H1 (cell line): Measurements from ENCODE around the gene EID1. TPM values are rescaled to one million over a fixed set of nuclear protein-coding genes. Genes with fewer than 3 reads are reported as not detected.
A peak's percentile ranks its signal among the peaks of the same experiment; 100 is the strongest.

Source experiments
- CTCF ChIA-PET: fragments of 300-600 bp; sonication (Branson Sonifier 250); formaldehyde crosslinking; loops from one replicate; lab custom pipeline; 2021; ENCODE audit not compliant: partially characterized antibody; lab: Charles Lee
- POLR2A ChIA-PET: fragments of 300-600 bp; sonication (Branson Sonifier 250); formaldehyde crosslinking; loops from one replicate; lab custom pipeline; 2021; ENCODE audit warnings: inconsistent platforms; ENCODE audit not compliant: partially characterized antibody; lab: Charles Lee
- DNase-seq, 2 experiments: peaks; one replicate each; pipeline versions ENCODE4 v3.0.0 to v3.0.0-alpha.2; 2010 to 2022; ENCODE audit warnings: low spot score in 2 of 2, low read depth in 1 of 2, mixed read lengths in 1 of 2
- FAIRE-seq: peaks from 2 replicates; lab custom pipeline; 2011; peaks lifted over from hg19 to GRCh38; lab: Jason Lieb, UNC
- H2AFZ ChIP-seq: 2 replicates; pipeline ENCODE4 v1.8.1; 2012; ENCODE audit warnings: low read length, inconsistent platforms
- H2AK5ac ChIP-seq: 2 replicates; pipeline ENCODE4 v1.6.1; 2013; ENCODE audit warnings: low read depth, low read length
- H2BK120ac ChIP-seq: replicated peaks from 2 replicates; pipeline ENCODE3; 2013; ENCODE audit warnings: low read depth, low read length, inconsistent platforms
- H2BK12ac ChIP-seq: 2 replicates; pipeline ENCODE4 v1.6.1; 2013; ENCODE audit warnings: low read depth, low read length
- H2BK15ac ChIP-seq: 2 replicates; pipeline ENCODE4 v1.6.1; 2013; ENCODE audit warnings: low read length
- H2BK20ac ChIP-seq: 2 replicates; pipeline ENCODE4 v1.6.1; 2013; ENCODE audit warnings: low read length
- H2BK5ac ChIP-seq: 2 replicates; pipeline ENCODE4 v1.6.1; 2013; ENCODE audit warnings: low read depth, low read length
- H3K14ac ChIP-seq: 2 replicates; pipeline ENCODE4 v1.6.1; 2013; ENCODE audit warnings: inconsistent platforms; ENCODE audit not compliant: insufficient read length
- H3K18ac ChIP-seq: 2 replicates; pipeline ENCODE4 v1.6.1; 2013; ENCODE audit warnings: low read length; ENCODE audit errors: extremely low read depth
- H3K23ac ChIP-seq: 2 replicates; pipeline ENCODE4 v1.6.1; 2013; ENCODE audit warnings: inconsistent platforms; ENCODE audit not compliant: insufficient read length
- H3K23me2 ChIP-seq: 2 replicates; pipeline ENCODE4 v1.6.1; 2013; ENCODE audit warnings: low read depth, low read length
- H3K27ac ChIP-seq: 2 replicates; pipeline ENCODE4 v1.6.1; 2011; ENCODE audit warnings: low read depth, low read length, inconsistent platforms
- H3K27me3 ChIP-seq, 4 experiments: replicated peaks in 1 of 4; 1 replicate in 1 of 4; 2 replicates in 3 of 4; pipeline versions ENCODE4 v1.6.1 to v1.8.1; 2011 to 2013; ENCODE audit warnings: low read length in 3 of 4, mild to moderate bottlenecking in 3 of 4, inconsistent platforms in 2 of 4, mixed read lengths in 2 of 4, moderate library complexity in 1 of 4; ENCODE audit not compliant: control insufficient read depth in 3 of 4, insufficient read depth in 3 of 4; ENCODE audit errors: extremely low read depth in 1 of 4
- H3K36me3 ChIP-seq, 4 experiments: 2 replicates each; pipeline versions ENCODE4 v1.6.1 to v1.8.1; 2011 to 2013; ENCODE audit warnings: mild to moderate bottlenecking in 4 of 4, low read length in 3 of 4, moderate library complexity in 2 of 4, control low read depth in 1 of 4, inconsistent platforms in 1 of 4; ENCODE audit not compliant: insufficient read depth in 4 of 4, control insufficient read depth in 2 of 4
- H3K4ac ChIP-seq: replicated peaks from 2 replicates; pipeline ENCODE3; 2013; ENCODE audit warnings: low read length, low read depth, mixed read lengths, inconsistent platforms; ENCODE audit not compliant: insufficient read length
- H3K4me1 ChIP-seq, 4 experiments: replicated peaks in 1 of 4; 1 replicate in 1 of 4; 2 replicates in 3 of 4; pipeline versions ENCODE4 v1.6.1 to v1.8.1; 2011 to 2013; ENCODE audit warnings: low read length in 3 of 4, inconsistent platforms in 2 of 4, mixed read lengths in 1 of 4; ENCODE audit not compliant: insufficient read depth in 4 of 4, control insufficient read depth in 3 of 4
- H3K4me2 ChIP-seq, 2 experiments: 2 replicates each; pipeline versions ENCODE4 v1.6.1 to v1.8.1; 2011 to 2013; ENCODE audit warnings: low read depth in 2 of 2, low read length in 2 of 2, control low read depth in 1 of 2, inconsistent platforms in 1 of 2, mild to moderate bottlenecking in 1 of 2; ENCODE audit not compliant: insufficient read depth in 1 of 2
- H3K4me3 ChIP-seq, 4 experiments: fragments of 200-600, 300-600 bp in 1 of 4; sonication (generic), shearing (Covaris generic), sonication (Bioruptor Twin) in 1 of 4; 2 replicates each; pipeline versions ENCODE4 v1.5.1 to v1.8.1; 2011 to 2016; ENCODE audit warnings: low read length in 4 of 4, low read depth in 3 of 4, control low read depth in 2 of 4, inconsistent platforms in 2 of 4, mild to moderate bottlenecking in 2 of 4, mixed read lengths in 1 of 4, moderate library complexity in 1 of 4; ENCODE audit not compliant: insufficient read depth in 2 of 4; ENCODE audit errors: extremely low read depth in 1 of 4
- H3K56ac ChIP-seq: replicated peaks from 2 replicates; pipeline ENCODE3; 2013; ENCODE audit warnings: low read depth, mild to moderate bottlenecking, mixed read lengths, low read length, inconsistent platforms; ENCODE audit not compliant: insufficient read length
- H3K79me1 ChIP-seq: 2 replicates; pipeline ENCODE4 v1.6.1; 2013; ENCODE audit warnings: low read depth, low read length, control low read depth
- H3K79me2 ChIP-seq, 2 experiments: 2 replicates each; pipeline versions ENCODE4 v1.6.1 to v1.8.1; 2012 to 2013; ENCODE audit warnings: low read length in 2 of 2, mild to moderate bottlenecking in 2 of 2, inconsistent platforms in 1 of 2; ENCODE audit not compliant: insufficient read depth in 2 of 2, control insufficient read depth in 1 of 2
- H3K9ac ChIP-seq, 4 experiments: replicated peaks in 1 of 4; 1 replicate in 1 of 4; 2 replicates in 3 of 4; pipeline versions ENCODE4 v1.6.1 to v1.8.1; 2011 to 2013; ENCODE audit warnings: low read depth in 3 of 4, low read length in 3 of 4, control low read depth in 2 of 4, mild to moderate bottlenecking in 2 of 4, moderate library complexity in 2 of 4, inconsistent platforms in 1 of 4; ENCODE audit errors: extremely low read depth in 1 of 4
- H3K9me3 ChIP-seq, 2 experiments: 2 replicates each; pipeline versions ENCODE4 v1.6.1 to v1.8.1; 2012 to 2013; ENCODE audit warnings: mild to moderate bottlenecking in 2 of 2, moderate library complexity in 2 of 2, control low read depth in 1 of 2, inconsistent platforms in 1 of 2, low read depth in 1 of 2, low read length in 1 of 2, mixed read lengths in 1 of 2; ENCODE audit not compliant: insufficient read depth in 2 of 2
- H4K20me1 ChIP-seq, 2 experiments: replicated peaks in 1 of 2; 2 replicates each; pipeline versions ENCODE3 to v1.8.1; 2011 to 2013; ENCODE audit warnings: inconsistent platforms in 2 of 2, low read length in 2 of 2, mild to moderate bottlenecking in 1 of 2; ENCODE audit not compliant: insufficient read depth in 2 of 2, control insufficient read depth in 1 of 2
- H4K5ac ChIP-seq: 2 replicates; pipeline ENCODE4 v1.6.1; 2013; ENCODE audit warnings: low read length, low read depth, mixed read lengths, inconsistent platforms; ENCODE audit not compliant: insufficient read length
- H4K8ac ChIP-seq: 2 replicates; pipeline ENCODE4 v1.8.0; 2013; ENCODE audit warnings: mild to moderate bottlenecking, moderate library complexity, low read length, inconsistent platforms; ENCODE audit not compliant: insufficient read depth; ENCODE audit errors: extremely low read depth
- H4K91ac ChIP-seq: replicated peaks from 2 replicates; pipeline ENCODE3; 2013; ENCODE audit warnings: low read length, mixed read lengths, inconsistent platforms; ENCODE audit not compliant: insufficient read length
- EGR1 ChIP-seq: IDR thresholded peaks from 2 replicates; pipeline ENCODE4 v1.6.1; 2011; ENCODE audit warnings: low read depth, low read length, borderline replicate concordance
- KDM4A ChIP-seq: IDR thresholded peaks from one replicate; pipeline ENCODE4 v1.7.1; 2012; ENCODE audit warnings: low read depth, mild to moderate bottlenecking, moderate library complexity, low read length, inconsistent platforms; ENCODE audit not compliant: severe bottlenecking
- NRF1 ChIP-seq: IDR thresholded peaks from 2 replicates; pipeline ENCODE4 v1.6.1; 2011; ENCODE audit warnings: mild to moderate bottlenecking, low read depth, low read length, improper control_type of control experiment
- POLR2A ChIP-seq, 2 experiments: IDR thresholded peaks; 1 replicate in 1 of 2; 2 replicates in 1 of 2; pipeline ENCODE4 v1.6.1; 2011; ENCODE audit warnings: low read depth in 2 of 2, low read length in 2 of 2, mild to moderate bottlenecking in 2 of 2; ENCODE audit errors: control extremely low read depth in 1 of 2
- RAD21 ChIP-seq, 2 experiments: IDR thresholded peaks in 1 of 2; conservative IDR thresholded peaks in 1 of 2; 2 replicates each; pipeline ENCODE4 v1.6.1; 2011; ENCODE audit warnings: low read depth in 2 of 2, low read length in 2 of 2, improper control_type of control experiment in 1 of 2, inconsistent platforms in 1 of 2, mild to moderate bottlenecking in 1 of 2, moderate library complexity in 1 of 2
- TAF7 ChIP-seq: optimal IDR thresholded peaks from 2 replicates; pipeline ENCODE3; 2011; ENCODE audit warnings: low read depth, mild to moderate bottlenecking, inconsistent platforms, low read length, moderate library complexity, borderline replicate concordance
- YY1 ChIP-seq: IDR thresholded peaks from 2 replicates; pipeline ENCODE4 v1.6.1; 2011; ENCODE audit warnings: low read depth, mild to moderate bottlenecking, low read length
- WGBS, 2 experiments: shearing (Covaris generic) in 1 of 2; methylation state at CpG; one replicate each; pipeline versions ENCODE4 v1.1.6 to v1.1.7; 2013 to 2015; ENCODE audit warnings: low lambda C conversion rate in 2 of 2, mixed read lengths in 2 of 2, inconsistent platforms in 1 of 2, low coverage in 1 of 2, missing lambda C conversion rate in 1 of 2; ENCODE audit not compliant: insufficient replicate concordance in 2 of 2, insufficient coverage in 1 of 2, insufficient read length in 1 of 2; ENCODE audit errors: extremely low coverage in 1 of 2, missing lambda C conversion rate in 1 of 2; 5-methylcytosine and 5-hydroxymethylcytosine counted together
- long read RNA-seq, 2 experiments: library from RNA in 1 of 2; library from capped mRNA in 1 of 2; stranded (forward); transcript quantifications; one replicate each; pipeline ENCODE4 v2.0.0, GENCODE V29; 2021; ENCODE audit warnings: inconsistent platforms in 1 of 2
- polyA minus RNA-seq, 3 experiments: library from RNA; depleted of rRNA, polyadenylated mRNA; stranded (reverse); fragments of >200 nt; gene quantifications; 1 replicate in 2 of 3; 2 replicates in 1 of 3; pipeline ENCODE4 v1.2.3, GENCODE V29; 2011
- polyA plus RNA-seq, 7 experiments: library from polyadenylated mRNA; depleted of rRNA in 3 of 7; stranded (reverse) in 5 of 7; unstranded in 2 of 7; fragments of >200 nt in 5 of 7; fragments of 200-250 nt in 2 of 7; gene quantifications; 1 replicate in 5 of 7; 2 replicates in 1 of 7; 4 replicates in 1 of 7; pipeline versions ENCODE4 v1.2.1 to v1.2.3, GENCODE V29; 2011 to 2013; ENCODE audit warnings: missing spikeins in 2 of 7, mixed read lengths in 2 of 7
- total RNA-seq: library from RNA; stranded (reverse); fragmentation: NEBNext Ultra II Directional; extraction: Animal tissue kit (Norgen Biotek cat#: 25700); gene quantifications from 2 replicates; pipeline ENCODE4 v1.2.1, GENCODE V29; 2021

Gene EID1
- total RNA-seq (110 and 135 TPM in 2 replicates), polyA plus RNA-seq (2011; rRNA removed) (89.0 and 101 TPM in 2 replicates), polyA minus RNA-seq (2011; rRNA and poly(A)+ RNA removed) (21.0 and 24.0 TPM in 2 replicates)
- polyA plus RNA-seq (2011; cell fraction: cytosol; rRNA removed): 203 TPM
- 66.3 TPM for polyA plus RNA-seq (2011; cell fraction: nucleus; rRNA removed)
- 111 to 130 TPM (median 118 TPM) in 4 replicates for polyA plus RNA-seq (2012, experiment 1 of 2)
- 16.5 TPM for polyA plus RNA-seq (2012, experiment 2 of 2)
- 138 TPM for polyA plus RNA-seq (2013, experiment 1 of 2)
- polyA plus RNA-seq (2013, experiment 2 of 2): 114 TPM
- 51.6 TPM for polyA minus RNA-seq (2011; cell fraction: cytosol; rRNA and poly(A)+ RNA removed)
- 38.6 TPM for polyA minus RNA-seq (2011; cell fraction: nucleus; rRNA and poly(A)+ RNA removed)
- long read RNA-seq, experiment 1, transcript EID1-201 (1 exons, 2,298 nt): major isoform, 228 of 229 reads
- long read RNA-seq, experiment 1, partial matches to known transcripts: 0 of 229 reads
- long read RNA-seq, experiment 1, other reads (novel, unspliced or antisense): 1 of 229 reads
- long read RNA-seq, experiment 2, transcript EID1-201 (1 exons, 2,298 nt): major isoform, 417 of 418 reads
- long read RNA-seq, experiment 2, partial matches to known transcripts: 0 of 418 reads
- long read RNA-seq, experiment 2, other reads (novel, unspliced or antisense): 1 of 418 reads

GRCh38 chr15:48877630-48878595 is at the start of gene EID1:
Gene EID1 (plus strand): TSS chr15:48878134. CDS start chr15:48878177, 43 bp downstream.
- Histone ChIP-seq H3K79me1 (no peaks in the 10 kb centered on the region), H2AFZ (peak within 1 kb of the TSS; percentile 94), H3K79me2 (peaks cover 0 to 23% of the 10 kb centered on the region in 2 experiments; a peak in 3 of 4 replicates), H3K4me3 (peak within 1 kb of the TSS; percentile 74 to 93 (median 82)), H2AK5ac (no peak within 1 kb of the TSS), H4K5ac (peak within 1 kb of the TSS; percentile 98), H3K27ac (peak within 1 kb of the TSS; percentile 90), H3K36me3 (no peaks in the 10 kb centered on the region; a peak in 1 of 8 replicates), H2BK20ac (no peak within 1 kb of the TSS), H3K23me2 (no peaks in the 10 kb centered on the region), H3K4me1 (0 out of 7 replicates have a peak, but pooled peaks cover 0 to 4% (median 0%) of the 10 kb centered on the region in 4 experiments), H2BK12ac (peak within 1 kb of the TSS; percentile 53; the same call in 1 of the 2 replicates), H3K14ac (peak within 1 kb of the TSS; percentile 95), H3K4ac (no peak within 1 kb of the TSS), H4K91ac (no peak within 1 kb of the TSS), H3K56ac (peak within 1 kb of the TSS; percentile 67), H3K27me3 (no peaks in the 10 kb centered on the region), H2BK120ac (no peak within 1 kb of the TSS), H3K4me2 (peak within 1 kb of the TSS; percentile 75 to 90), H3K9me3 (no peaks in the 10 kb centered on the region), H3K18ac (peak within 1 kb of the TSS; percentile 98), H2BK5ac (peak within 1 kb of the TSS; percentile 96), H3K23ac (no peak within 1 kb of the TSS), H4K20me1 (no peaks in the 10 kb centered on the region), H4K8ac (peak within 1 kb of the TSS; percentile 97), H2BK15ac (no peak within 1 kb of the TSS; the same call in 1 of the 2 replicates), H3K9ac (peak within 1 kb of the TSS; percentile 85 to 97 (median 90))
- POLR2A ChIA-PET: interaction anchor here (0.8 to 2.0 kb wide), 12 partner anchors 10 to 1267 kb away, joined by 3 to 15 read pairs (median 4); partner anchors contain the start of genes CEP152 and SHC4
- FAIRE-seq (peak; percentile 74), DNase-seq (peak; percentile 76 to 91)
- WGBS, 2 experiments: 2% methylated on average over 55 of the region's 58 CpGs; no CpG with 5 or more reads in 1 of the 2 experiments
- CTCF ChIA-PET: interaction anchor here (0.6 to 2.6 kb wide), 12 partner anchors 13 to 1339 kb away, joined by 3 to 12 read pairs (median 4); no protein-coding TSS in a partner anchor
- TF ChIP-seq YY1 (peak; percentile 91), TAF7 (peak; percentile 35), KDM4A (peak; percentile 92), POLR2A (IDR thresholded peaks at IDR 0.05; ENCODE audit: control extremely low read depth in 1 of 2, low read depth in 2 of 2, low read length in 2 of 2) (peak; percentile 46 to 91), EGR1 (no peak), NRF1 (peak; percentile 95), RAD21 (IDR thresholded peaks at IDR 0.05 in 1 of 2, conservative IDR thresholded peaks at IDR 0.05 in 1 of 2; ENCODE audit: low read depth in 2 of 2, low read length in 2 of 2) (no peak)
